H1 (cell line): ENCODE data around the gene MXRA7.
A peak's percentile ranks its signal among the peaks of the same experiment; 100 is the strongest.

Experiments
- BACH1 ChIP-seq: IDR thresholded peaks from 2 replicates; pipeline ENCODE4 v1.6.1; 2012; ENCODE audit warnings: low read length, improper control_type of control experiment
- BRCA1 ChIP-seq: IDR thresholded peaks from 2 replicates; pipeline ENCODE4 v1.6.1; 2012; ENCODE audit warnings: low read depth, low read length, improper control_type of control experiment
- EP300 ChIP-seq, 2 experiments: IDR thresholded peaks; 1 replicate in 1 of 2; 2 replicates in 1 of 2; pipeline ENCODE4 v1.6.1; 2011 to 2012; ENCODE audit warnings: low read depth in 2 of 2, low read length in 2 of 2, mild to moderate bottlenecking in 2 of 2, borderline replicate concordance in 1 of 2, inconsistent platforms in 1 of 2, moderate library complexity in 1 of 2
- EZH2 ChIP-seq: fragments of 200-600 bp; sonication (generic); IDR thresholded peaks from 2 replicates; pipeline ENCODE4 v1.7.1; 2012; ENCODE audit warnings: low read depth, mild to moderate bottlenecking, moderate library complexity, low read length, inconsistent platforms; ENCODE audit not compliant: severe bottlenecking
- FOSL1 ChIP-seq: IDR thresholded peaks from 2 replicates; pipeline ENCODE4 v1.6.1; 2011; ENCODE audit warnings: mild to moderate bottlenecking, low read depth, low read length, moderate library complexity; ENCODE audit not compliant: insufficient read depth
- POLR2AphosphoS5 ChIP-seq: IDR thresholded peaks from 2 replicates; pipeline ENCODE4 v1.6.1; 2011; ENCODE audit warnings: low read depth, low read length
- RAD21 ChIP-seq, 2 experiments: IDR thresholded peaks in 1 of 2; conservative IDR thresholded peaks in 1 of 2; 2 replicates each; pipeline ENCODE4 v1.6.1; 2011; ENCODE audit warnings: low read depth in 2 of 2, low read length in 2 of 2, improper control_type of control experiment in 1 of 2, inconsistent platforms in 1 of 2, mild to moderate bottlenecking in 1 of 2, moderate library complexity in 1 of 2
- SP2 ChIP-seq: IDR thresholded peaks from 2 replicates; pipeline ENCODE4 v1.6.1; 2012; ENCODE audit warnings: mild to moderate bottlenecking, low read length, inconsistent platforms
- TAF1 ChIP-seq: IDR thresholded peaks from 2 replicates; pipeline ENCODE4 v1.6.1; 2011; ENCODE audit warnings: mild to moderate bottlenecking, low read depth, low read length
- YY1 ChIP-seq: IDR thresholded peaks from 2 replicates; pipeline ENCODE4 v1.6.1; 2011; ENCODE audit warnings: low read depth, mild to moderate bottlenecking, low read length
- TF ChIP-seq, protein P1 (sequence below), 3 experiments: IDR thresholded peaks; 1 replicate in 2 of 3; 2 replicates in 1 of 3; pipeline versions ENCODE4 v1.5.1 to v1.6.1; 2011; ENCODE audit warnings: low read length in 3 of 3, mild to moderate bottlenecking in 3 of 3, inconsistent platforms in 2 of 3, low read depth in 1 of 3, moderate library complexity in 1 of 3; ENCODE audit not compliant: insufficient read depth in 1 of 3; ENCODE audit errors: control extremely low read depth in 1 of 3

DNA sequence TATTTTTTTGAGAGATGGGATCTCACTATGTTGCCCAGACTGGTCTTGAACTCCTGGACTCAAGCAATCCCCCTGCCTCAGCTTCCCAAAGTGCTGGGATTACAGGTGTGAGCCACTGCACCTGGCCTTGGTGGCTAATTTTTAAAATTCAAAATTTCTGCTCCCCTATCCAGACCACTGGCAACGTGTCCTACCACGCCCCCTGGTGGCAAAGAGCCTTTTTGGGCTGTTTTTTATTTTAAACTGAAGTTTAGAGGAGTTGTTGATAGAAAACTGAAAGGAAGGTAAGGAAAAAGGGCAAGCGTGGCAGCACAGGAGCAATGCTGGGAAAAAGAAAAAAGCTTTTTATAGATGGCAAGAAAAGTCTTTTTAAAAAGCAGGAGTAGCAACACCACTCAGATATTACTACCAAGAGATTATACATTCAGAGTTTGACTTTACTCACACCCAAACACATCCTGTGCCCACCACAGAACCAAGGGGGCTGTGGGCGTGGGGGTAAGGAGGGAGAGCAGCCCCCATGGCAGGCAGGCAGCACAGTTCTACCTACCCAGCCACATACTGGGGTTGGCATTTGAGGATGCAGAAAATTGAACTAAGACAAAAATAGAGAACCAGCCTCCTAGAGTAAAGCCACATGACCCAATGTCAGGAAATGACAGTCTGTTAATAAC, 4.2 kb upstream of the MXRA7 start:
- TF ChIP-seq FOSL1 (no peak), TAF1 (no peak), POLR2AphosphoS5 (no peak), BRCA1 (no peak), RAD21 (IDR thresholded peaks at IDR 0.05 in 1 of 2, conservative IDR thresholded peaks at IDR 0.05 in 1 of 2; ENCODE audit: low read depth in 2 of 2, low read length in 2 of 2) (peak; percentile 55 to 69), YY1 (no peak), SP2 (no peak), EZH2 (no peak), EP300 (IDR thresholded peaks at IDR 0.05; ENCODE audit: borderline replicate concordance in 1 of 2, low read depth in 2 of 2, low read length in 2 of 2) (no peak), BACH1 (no peak)
- TF ChIP-seq, protein P1, sequence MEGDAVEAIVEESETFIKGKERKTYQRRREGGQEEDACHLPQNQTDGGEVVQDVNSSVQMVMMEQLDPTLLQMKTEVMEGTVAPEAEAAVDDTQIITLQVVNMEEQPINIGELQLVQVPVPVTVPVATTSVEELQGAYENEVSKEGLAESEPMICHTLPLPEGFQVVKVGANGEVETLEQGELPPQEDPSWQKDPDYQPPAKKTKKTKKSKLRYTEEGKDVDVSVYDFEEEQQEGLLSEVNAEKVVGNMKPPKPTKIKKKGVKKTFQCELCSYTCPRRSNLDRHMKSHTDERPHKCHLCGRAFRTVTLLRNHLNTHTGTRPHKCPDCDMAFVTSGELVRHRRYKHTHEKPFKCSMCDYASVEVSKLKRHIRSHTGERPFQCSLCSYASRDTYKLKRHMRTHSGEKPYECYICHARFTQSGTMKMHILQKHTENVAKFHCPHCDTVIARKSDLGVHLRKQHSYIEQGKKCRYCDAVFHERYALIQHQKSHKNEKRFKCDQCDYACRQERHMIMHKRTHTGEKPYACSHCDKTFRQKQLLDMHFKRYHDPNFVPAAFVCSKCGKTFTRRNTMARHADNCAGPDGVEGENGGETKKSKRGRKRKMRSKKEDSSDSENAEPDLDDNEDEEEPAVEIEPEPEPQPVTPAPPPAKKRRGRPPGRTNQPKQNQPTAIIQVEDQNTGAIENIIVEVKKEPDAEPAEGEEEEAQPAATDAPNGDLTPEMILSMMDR (IDR thresholded peaks at IDR 0.05; ENCODE audit: control extremely low read depth in 1 of 3, insufficient read depth in 1 of 3, low read depth in 1 of 3, low read length in 3 of 3) = peak; percentile 53 to 80 (median 70)
